Measurements from ENCODE around the gene ATAT1.

ATAT1 gene

GRCh38 chr6:30684386-30685156, 57.9 kb downstream of the ATAT1 start:
- DNase-seq (ENCODE audit: low read depth), result peak; percentile 34

GRCh38 chr6:30685157-30686008, 58.7 kb downstream of the ATAT1 start:
- DNase-seq (ENCODE audit: low read depth), result no peak

- peak; percentile 73 for DNase-seq (ENCODE audit: low read depth)
Observed at GRCh38 chr6:30686009-30686907, 59.6 kb downstream of the ATAT1 start, which contains the start of gene PPP1R18. Gene PPP1R18 (minus strand): TSS chr6:30686645. CDS start chr6:30686018, 627 bp downstream.

GRCh38 chr6:30686908-30687658, 60.4 kb downstream of the ATAT1 start:
- peak; percentile 59 for DNase-seq (ENCODE audit: low read depth)

GRCh38 chr6:30687659-30688431, 61.2 kb downstream of the ATAT1 start:
- DNase-seq (ENCODE audit: low read depth), result no peak

GRCh38 chr6:30688569-30688968, 61.9 kb downstream of the ATAT1 start:
- no peak for DNase-seq (ENCODE audit: low read depth)

- DNase-seq (ENCODE audit: low read depth), result no peak
Observed at GRCh38 chr6:30689022-30689865, 62.6 kb downstream of the ATAT1 start.

- no peak for DNase-seq (ENCODE audit: low read depth)
Observed at GRCh38 chr6:30689985-30690384, 63.3 kb downstream of the ATAT1 start.

GRCh38 chr6:30690403-30691207, 63.9 kb downstream of the ATAT1 start, which contains the start of gene NRM:
Gene NRM (minus strand): TSS chr6:30690984. CDS start chr6:30690974, 10 bp downstream.
- peak; percentile 66 for DNase-seq (ENCODE audit: low read depth)

- DNase-seq (ENCODE audit: low read depth), result no peak
Observed at GRCh38 chr6:30691208-30691847, 64.7 kb downstream of the ATAT1 start.

All from activated T-helper 1 cell treated with Interleukin-2 at 50 U/mL for 16 hours (primary cell).